Ovary (tissue), 3 donors: ENCODE data around the gene MAT2A.
"Not testable (repeated sequence)": the region's sequence is repeated elsewhere in the genome, so short reads cannot be mapped to it uniquely, and the experiment has no call there.

Experiments used
- EP300 ChIP-seq: sonication (generic); formaldehyde crosslinking; IDR thresholded peaks from one replicate; pipeline ENCODE4 v1.6.1; 2017; ENCODE audit warnings: antibody characterized with exemption
- POLR2A ChIP-seq: fragments of 450-650 bp; IDR thresholded peaks from one replicate; pipeline ENCODE4 v1.6.1; 2017; ENCODE audit warnings: antibody characterized with exemption, mild to moderate bottlenecking, moderate library complexity
- TF ChIP-seq, protein P1 (sequence below), 3 donors: fragments of 450-650 bp in 2 of 3; fragments of 200-600 bp in 1 of 3; IDR thresholded peaks; one replicate each; pipeline versions ENCODE4 v1.5.1 to v1.8.0; 2016 to 2022; ENCODE audit warnings: antibody characterized with exemption in 3 of 3, mild to moderate bottlenecking in 1 of 3
- donor health status: DM: no; HTN: no; CAD: no.

DNA sequence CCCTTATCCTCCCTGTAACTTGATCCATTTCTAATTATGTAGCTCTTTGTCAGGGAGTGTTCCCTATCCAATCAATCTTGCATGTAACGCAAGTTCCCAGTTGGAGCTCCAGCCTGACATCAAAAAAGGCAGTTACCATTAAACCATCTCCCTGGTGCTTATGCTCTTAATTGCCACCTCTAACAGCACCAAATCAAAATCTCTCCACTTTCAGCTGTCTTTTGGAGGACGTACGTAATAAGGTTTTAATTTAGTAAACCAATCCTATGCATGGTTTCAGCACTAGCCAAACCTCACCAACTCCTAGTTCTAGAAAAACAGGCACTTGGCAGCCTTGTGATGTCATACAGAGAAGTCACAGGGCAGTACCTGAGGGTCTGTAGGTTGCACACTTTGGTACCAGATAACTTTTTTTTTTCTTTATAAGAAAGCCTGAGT is 5.3 kb downstream of the MAT2A start:
- TF ChIP-seq EP300, POLR2A: not testable (repeated sequence)
- TF ChIP-seq, protein P1, sequence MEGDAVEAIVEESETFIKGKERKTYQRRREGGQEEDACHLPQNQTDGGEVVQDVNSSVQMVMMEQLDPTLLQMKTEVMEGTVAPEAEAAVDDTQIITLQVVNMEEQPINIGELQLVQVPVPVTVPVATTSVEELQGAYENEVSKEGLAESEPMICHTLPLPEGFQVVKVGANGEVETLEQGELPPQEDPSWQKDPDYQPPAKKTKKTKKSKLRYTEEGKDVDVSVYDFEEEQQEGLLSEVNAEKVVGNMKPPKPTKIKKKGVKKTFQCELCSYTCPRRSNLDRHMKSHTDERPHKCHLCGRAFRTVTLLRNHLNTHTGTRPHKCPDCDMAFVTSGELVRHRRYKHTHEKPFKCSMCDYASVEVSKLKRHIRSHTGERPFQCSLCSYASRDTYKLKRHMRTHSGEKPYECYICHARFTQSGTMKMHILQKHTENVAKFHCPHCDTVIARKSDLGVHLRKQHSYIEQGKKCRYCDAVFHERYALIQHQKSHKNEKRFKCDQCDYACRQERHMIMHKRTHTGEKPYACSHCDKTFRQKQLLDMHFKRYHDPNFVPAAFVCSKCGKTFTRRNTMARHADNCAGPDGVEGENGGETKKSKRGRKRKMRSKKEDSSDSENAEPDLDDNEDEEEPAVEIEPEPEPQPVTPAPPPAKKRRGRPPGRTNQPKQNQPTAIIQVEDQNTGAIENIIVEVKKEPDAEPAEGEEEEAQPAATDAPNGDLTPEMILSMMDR (IDR thresholded peaks at IDR 0.05): not testable (repeated sequence)
